H9 (cell line): ENCODE data around the gene TSPAN18. TPM values are rescaled to one million over a fixed set of nuclear protein-coding genes. Genes with fewer than 3 reads are reported as not detected.
A peak's percentile ranks its signal among the peaks of the same experiment; 100 is the strongest.

Source experiments
- DNase-seq: peaks from one replicate; pipeline ENCODE4 v3.0.0-alpha.2; 2017
- H2AFZ ChIP-seq: one replicate; pipeline ENCODE4 v1.6.1; 2013; ENCODE audit warnings: mild to moderate bottlenecking, low read length, control low read depth, moderate library complexity
- H2AK5ac ChIP-seq: 2 replicates; pipeline ENCODE4 v1.6.1; 2013; ENCODE audit warnings: low read length, control low read depth, mixed read lengths; ENCODE audit not compliant: insufficient read length
- H2BK120ac ChIP-seq: one replicate; pipeline ENCODE4 v1.6.1; 2013; ENCODE audit warnings: low read depth, mild to moderate bottlenecking, low read length, control low read depth, inconsistent platforms; ENCODE audit not compliant: poor library complexity, severe bottlenecking
- H2BK12ac ChIP-seq: 2 replicates; pipeline ENCODE4 v1.6.1; 2013; ENCODE audit warnings: low read length, control low read depth, mixed read lengths, low read depth; ENCODE audit not compliant: insufficient read length
- H2BK15ac ChIP-seq: 2 replicates; pipeline ENCODE4 v1.6.1; 2013; ENCODE audit warnings: low read depth, low read length, control low read depth
- H2BK20ac ChIP-seq: one replicate; pipeline ENCODE4 v1.6.1; 2013; ENCODE audit warnings: low read depth, mild to moderate bottlenecking, low read length, control low read depth, inconsistent platforms; ENCODE audit not compliant: poor library complexity, severe bottlenecking
- H2BK5ac ChIP-seq: 2 replicates; pipeline ENCODE4 v1.6.1; 2013; ENCODE audit warnings: low read length, control low read depth, mixed read lengths; ENCODE audit not compliant: insufficient read length
- H3K14ac ChIP-seq: 2 replicates; pipeline ENCODE4 v1.6.1; 2013; ENCODE audit warnings: low read length, control low read depth; ENCODE audit not compliant: insufficient read depth
- H3K18ac ChIP-seq: 2 replicates; pipeline ENCODE4 v1.6.1; 2013; ENCODE audit warnings: low read depth, mild to moderate bottlenecking, mixed read lengths, low read length, control low read depth; ENCODE audit not compliant: insufficient read length
- H3K23ac ChIP-seq: 2 replicates; pipeline ENCODE4 v1.6.1; 2013; ENCODE audit warnings: low read length, control low read depth, mixed read lengths, low read depth; ENCODE audit not compliant: insufficient read length
- H3K23me2 ChIP-seq: 2 replicates; pipeline ENCODE4 v1.6.1; 2013; ENCODE audit warnings: low read depth, mild to moderate bottlenecking, mixed read lengths, low read length, control low read depth; ENCODE audit not compliant: insufficient read length, poor library complexity, severe bottlenecking
- H3K27ac ChIP-seq: 2 replicates; pipeline ENCODE4 v1.5.1; 2013; ENCODE audit warnings: low read length, control low read depth, mixed read lengths, low read depth; ENCODE audit not compliant: insufficient read length
- H3K27me3 ChIP-seq: 2 replicates; pipeline ENCODE4 v1.6.1; 2013; ENCODE audit warnings: low read length, control low read depth, inconsistent platforms; ENCODE audit not compliant: insufficient read depth
- H3K4ac ChIP-seq: 2 replicates; pipeline ENCODE4 v1.6.1; 2013; ENCODE audit warnings: low read depth, mild to moderate bottlenecking, control low read depth, inconsistent platforms, low read length, moderate library complexity
- H3K4me1 ChIP-seq: 2 replicates; pipeline ENCODE4 v1.6.1; 2013; ENCODE audit warnings: low read length, control low read depth, inconsistent platforms; ENCODE audit not compliant: insufficient read depth
- H3K4me2 ChIP-seq: 2 replicates; pipeline ENCODE4 v1.6.1; 2013; ENCODE audit warnings: low read length, control low read depth, mixed read lengths; ENCODE audit not compliant: insufficient read length, insufficient read depth
- H3K56ac ChIP-seq: 2 replicates; pipeline ENCODE4 v1.6.1; 2013; ENCODE audit warnings: low read depth, mild to moderate bottlenecking, mixed read lengths, low read length, control low read depth; ENCODE audit not compliant: insufficient read length
- H3K79me1 ChIP-seq: 2 replicates; pipeline ENCODE4 v1.6.1; 2013; ENCODE audit warnings: low read depth, mild to moderate bottlenecking, moderate library complexity, low read length, control low read depth, inconsistent platforms; ENCODE audit not compliant: insufficient read depth, poor library complexity, severe bottlenecking
- H3K79me2 ChIP-seq: 2 replicates; pipeline ENCODE4 v1.6.1; 2013; ENCODE audit warnings: low read length, control low read depth, inconsistent platforms; ENCODE audit not compliant: insufficient read depth
- H3K9ac ChIP-seq: 2 replicates; pipeline ENCODE4 v1.6.1; 2013; ENCODE audit warnings: low read length, control low read depth, mixed read lengths; ENCODE audit not compliant: insufficient read length; ENCODE audit errors: extremely low read depth
- H3K9me3 ChIP-seq: one replicate; pipeline ENCODE4 v1.6.1; 2013; ENCODE audit warnings: low read depth, low read length, inconsistent platforms; ENCODE audit not compliant: control insufficient read depth
- H3T11ph ChIP-seq: one replicate; pipeline ENCODE4 v1.6.1; 2013; ENCODE audit warnings: mild to moderate bottlenecking, low read length, control low read depth, inconsistent platforms
- H4K20me1 ChIP-seq: one replicate; pipeline ENCODE4 v1.6.1; 2013; ENCODE audit not compliant: control insufficient read depth, insufficient read length, insufficient read depth
- H4K5ac ChIP-seq: 2 replicates; pipeline ENCODE4 v1.6.1; 2013; ENCODE audit warnings: low read depth, mild to moderate bottlenecking, mixed read lengths, low read length, control low read depth; ENCODE audit not compliant: insufficient read length
- H4K8ac ChIP-seq: replicated peaks from 2 replicates; pipeline ENCODE4 v1.6.1; 2013; ENCODE audit warnings: low read length, control low read depth, mixed read lengths, low read depth; ENCODE audit not compliant: insufficient read length
- H4K91ac ChIP-seq: 2 replicates; pipeline ENCODE4 v1.6.1; 2013; ENCODE audit warnings: low read depth, mild to moderate bottlenecking, moderate library complexity, mixed read lengths, low read length, control low read depth; ENCODE audit not compliant: insufficient read length
- H3K27ac Mint-ChIP-seq, 3 experiments: 2 replicates in 2 of 3; 3 replicates in 1 of 3; pipeline ENCODE4 v1.8.0; 2020 to 2021; ENCODE audit warnings: mixed read lengths in 3 of 3, mild to moderate bottlenecking in 1 of 3, moderate library complexity in 1 of 3
- H3K27me3 Mint-ChIP-seq: 2 replicates; pipeline ENCODE4 v1.8.0; 2021; ENCODE audit warnings: low read depth, mild to moderate bottlenecking, moderate library complexity, mixed read lengths
- H3K36me3 Mint-ChIP-seq, 3 experiments: 2 replicates in 2 of 3; 3 replicates in 1 of 3; pipeline ENCODE4 v1.8.0; 2020 to 2021; ENCODE audit warnings: low read depth in 3 of 3, mixed read lengths in 3 of 3; ENCODE audit not compliant: insufficient read depth in 1 of 3
- H3K4me1 Mint-ChIP-seq, 2 experiments: 2 replicates each; pipeline ENCODE4 v1.8.0; 2020; ENCODE audit warnings: mixed read lengths in 2 of 2
- H3K4me3 Mint-ChIP-seq, 2 experiments: 2 replicates in 1 of 2; 3 replicates in 1 of 2; pipeline ENCODE4 v1.8.0; 2020 to 2021; ENCODE audit warnings: mild to moderate bottlenecking in 2 of 2, mixed read lengths in 2 of 2, moderate library complexity in 1 of 2
- H3K9me3 Mint-ChIP-seq, 2 experiments: 2 replicates in 1 of 2; 3 replicates in 1 of 2; pipeline ENCODE4 v1.8.0; 2020; ENCODE audit warnings: mild to moderate bottlenecking in 2 of 2, mixed read lengths in 2 of 2, moderate library complexity in 1 of 2
- CTCF ChIP-seq: fragments of 200-600 bp; sonication (generic); conservative IDR thresholded peaks from 3 replicates; pipeline ENCODE4 v1.8.0; 2021; ENCODE audit warnings: antibody characterized with exemption, mild to moderate bottlenecking
- WGBS: extraction: QIAGEN DNeasy Blood & Tissue Kit; methylation state at CpG from one replicate; pipeline ENCODE4 v1.1.7; 2013; ENCODE audit warnings: missing lambda C conversion rate, low lambda C conversion rate, mixed read lengths; ENCODE audit not compliant: insufficient read length; ENCODE audit errors: extremely low coverage; 5-methylcytosine and 5-hydroxymethylcytosine counted together
- total RNA-seq: library from RNA; stranded (reverse); gene quantifications from 2 replicates; pipeline ENCODE4 v1.2.1, GENCODE V29; 2021

The TSPAN18 gene
- total RNA-seq, 1 experiment from 2014 or later: 25.3 TPM

GRCh38 chr11:44765676-44766075 is 38.9 kb downstream of the TSPAN18 start:
- Histone ChIP-seq H3K56ac (no peak overlapping the region), H3K14ac (no peak overlapping the region), H4K8ac (no peak overlapping the region), H4K20me1 (no peaks in the 10 kb centered on the region), H3K23ac (no peak overlapping the region), H3K9ac (no peak overlapping the region), H2BK12ac (no peak overlapping the region), H2AK5ac (no peak overlapping the region), H3K27me3 (no peaks in the 10 kb centered on the region; the same call in 1 of the 2 replicates), H3K4ac (no peak overlapping the region), H3K9me3 (no peaks in the 10 kb centered on the region), H3K79me1 (no peaks in the 10 kb centered on the region), H3K79me2 (no peaks in the 10 kb centered on the region), H4K5ac (no peak overlapping the region), H3K23me2 (no peaks in the 10 kb centered on the region), H4K91ac (no peak overlapping the region), H3K4me1 (peaks cover 4% of the 10 kb centered on the region; the same call in 1 of the 2 replicates), H3K18ac (no peak overlapping the region), H2BK120ac (no peak overlapping the region), H2BK20ac (no peak overlapping the region), H3K4me2 (no peak overlapping the region), H3T11ph (no peak overlapping the region), H2BK15ac (no peak overlapping the region), H2BK5ac (no peak overlapping the region), H3K27ac (no peak overlapping the region), H2AFZ (no peak overlapping the region)
- Mint-ChIP-seq H3K36me3 (peaks cover 9 to 21% (median 20%) of the 10 kb centered on the region in 3 experiments), H3K9me3 (peaks cover 9 to 14% of the 10 kb centered on the region in 2 experiments; a peak in 4 of 5 replicates), H3K27ac (no peak overlapping the region), H3K4me1 (peaks cover 44 to 45% of the 10 kb centered on the region in 2 experiments), H3K27me3 (peaks cover 35% of the 10 kb centered on the region), H3K4me3 (no peak overlapping the region)
- peak; percentile 5 for DNase-seq
- no peak for TF ChIP-seq CTCF
- no CpG with 5 or more reads among the region's 3 CpGs for WGBS
